ENCODE results near the gene SMTN.

- TF ChIP-seq POLR2A (IDR thresholded peaks at IDR 0.05): no peak
- TF ChIP-seq, protein P1, sequence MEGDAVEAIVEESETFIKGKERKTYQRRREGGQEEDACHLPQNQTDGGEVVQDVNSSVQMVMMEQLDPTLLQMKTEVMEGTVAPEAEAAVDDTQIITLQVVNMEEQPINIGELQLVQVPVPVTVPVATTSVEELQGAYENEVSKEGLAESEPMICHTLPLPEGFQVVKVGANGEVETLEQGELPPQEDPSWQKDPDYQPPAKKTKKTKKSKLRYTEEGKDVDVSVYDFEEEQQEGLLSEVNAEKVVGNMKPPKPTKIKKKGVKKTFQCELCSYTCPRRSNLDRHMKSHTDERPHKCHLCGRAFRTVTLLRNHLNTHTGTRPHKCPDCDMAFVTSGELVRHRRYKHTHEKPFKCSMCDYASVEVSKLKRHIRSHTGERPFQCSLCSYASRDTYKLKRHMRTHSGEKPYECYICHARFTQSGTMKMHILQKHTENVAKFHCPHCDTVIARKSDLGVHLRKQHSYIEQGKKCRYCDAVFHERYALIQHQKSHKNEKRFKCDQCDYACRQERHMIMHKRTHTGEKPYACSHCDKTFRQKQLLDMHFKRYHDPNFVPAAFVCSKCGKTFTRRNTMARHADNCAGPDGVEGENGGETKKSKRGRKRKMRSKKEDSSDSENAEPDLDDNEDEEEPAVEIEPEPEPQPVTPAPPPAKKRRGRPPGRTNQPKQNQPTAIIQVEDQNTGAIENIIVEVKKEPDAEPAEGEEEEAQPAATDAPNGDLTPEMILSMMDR (IDR thresholded peaks at IDR 0.05): no peak
Observed at GRCh38 chr22:31095637-31096249, 14.6 kb downstream of the SMTN start.

Measured in body of pancreas (tissue), 4 donors.